ENCODE results near the gene ATG4B.

ATG4B gene

GRCh38 chr2:241665731-241666440, 28.4 kb downstream of the ATG4B start:
- no peak for DNase-seq

GRCh38 chr2:241666627-241667400, 29.3 kb downstream of the ATG4B start:
- DNase-seq, result peak; percentile 40

- no peak for DNase-seq
These were observed 30.9 kb downstream of the ATG4B start for GRCh38 chr2:241668354-241668753.

GRCh38 chr2:241668839-241669238, 31.3 kb downstream of the ATG4B start:
- no peak for DNase-seq

- DNase-seq, result no peak
These were observed 33.0 kb downstream of the ATG4B start for GRCh38 chr2:241670333-241671110.

- no peak for DNase-seq
These were observed 34.2 kb downstream of the ATG4B start for GRCh38 chr2:241671457-241672240.

GRCh38 chr2:241672243-241673188, 35.0 kb downstream of the ATG4B start:
- DNase-seq, result no peak

GRCh38 chr2:241673189-241673663, 35.7 kb downstream of the ATG4B start:
- no peak for DNase-seq

GRCh38 chr2:241673797-241674725, 36.6 kb downstream of the ATG4B start:
- no peak for DNase-seq

- DNase-seq, result no peak
These were observed 38.4 kb downstream of the ATG4B start for GRCh38 chr2:241675885-241676284.

- no peak for DNase-seq
These were observed 39.2 kb downstream of the ATG4B start for GRCh38 chr2:241676665-241677064.

- DNase-seq, result no peak
These were observed 39.9 kb downstream of the ATG4B start for GRCh38 chr2:241677392-241677791.

GRCh38 chr2:241678307-241678706, 40.8 kb downstream of the ATG4B start:
- no peak for DNase-seq

GRCh38 chr2:241678784-241679540, 41.5 kb downstream of the ATG4B start:
- DNase-seq, result no peak

- no peak for DNase-seq
These were observed 42.6 kb downstream of the ATG4B start for GRCh38 chr2:241680044-241680443.

GRCh38 chr2:241680827-241681599, 43.5 kb downstream of the ATG4B start:
- DNase-seq, result no peak

GRCh38 chr2:241686324-241686649, 48.8 kb downstream of the ATG4B start:
- DNase-seq, result no peak
